ENCODE results near the gene MISFA.
A peak's percentile ranks its signal among the peaks of the same experiment; 100 is the strongest.
"Not testable (repeated sequence)": the region's sequence is repeated elsewhere in the genome, so short reads cannot be mapped to it uniquely, and the experiment has no call there.

The MISFA gene

GRCh38 chr11:18617688-18618341, 18.2 kb downstream of the MISFA start:
- no peak for DNase-seq

- no peak for DNase-seq
Measured at GRCh38 chr11:18618342-18619025, 18.9 kb downstream of the MISFA start.

- DNase-seq, result no peak
Measured at GRCh38 chr11:18623707-18624106, 24.1 kb downstream of the MISFA start.

- DNase-seq, result no peak
Measured at GRCh38 chr11:18624161-18624560, 24.6 kb downstream of the MISFA start.

GRCh38 chr11:18632841-18633240, 33.3 kb downstream of the MISFA start:
- DNase-seq, result no peak

- DNase-seq, result no peak
Measured at GRCh38 chr11:18633256-18634139, 33.9 kb downstream of the MISFA start.

GRCh38 chr11:18634140-18635032, 34.8 kb downstream of the MISFA start, which contains the start of gene SPTY2D1:
SPTY2D1 (minus strand) TSS chr11:18634342; CDS start chr11:18634257, 85 bp downstream.
- peak; percentile 81 to 100 (median 98) for DNase-seq

GRCh38 chr11:18641677-18642076, 42.1 kb downstream of the MISFA start:
- DNase-seq, result no peak

- not testable (repeated sequence) for DNase-seq
Measured at GRCh38 chr11:18643034-18643433, 43.4 kb downstream of the MISFA start.

GRCh38 chr11:18650353-18650752, 50.8 kb downstream of the MISFA start:
- no peak for DNase-seq

GRCh38 chr11:18650859-18651557, 51.4 kb downstream of the MISFA start:
- no peak for DNase-seq
